Activated gamma-delta T cell treated with Interleukin-2 at 50 U/mL for 16 hours (primary cell): ENCODE measurements around the gene TSPYL2.
A peak's percentile ranks its signal among the peaks of the same experiment; 100 is the strongest.

ENCODE experiments used
- DNase-seq: peaks from one replicate; pipeline ENCODE4 v3.0.0-alpha.2; 2020

The TSPYL2 gene

GRCh38 chrX:53080628-53081580 is 1.3 kb upstream of the TSPYL2 start:
- peak; percentile 24 for DNase-seq

- no peak for DNase-seq
Measured at GRCh38 chrX:53082773-53083616, 828 bp downstream of the TSPYL2 start.

- no peak for DNase-seq
Measured at GRCh38 chrX:53084043-53084570, 1.9 kb downstream of the TSPYL2 start.

- DNase-seq: no peak
Measured at GRCh38 chrX:53084863-53085262, 2.7 kb downstream of the TSPYL2 start.

- DNase-seq: no peak
Measured at GRCh38 chrX:53085661-53086229, 3.6 kb downstream of the TSPYL2 start.

- no peak for DNase-seq
Measured at GRCh38 chrX:53086464-53086863, 4.3 kb downstream of the TSPYL2 start.

- no peak for DNase-seq
Measured at GRCh38 chrX:53087388-53087831, 5.2 kb downstream of the TSPYL2 start.

GRCh38 chrX:53088136-53088974 is 6.2 kb downstream of the TSPYL2 start:
- DNase-seq: peak; percentile 73

GRCh38 chrX:53089224-53089842 is 7.2 kb downstream of the TSPYL2 start:
- peak; percentile 25 for DNase-seq

GRCh38 chrX:53089925-53090324 is 7.8 kb downstream of the TSPYL2 start:
- DNase-seq: no peak

GRCh38 chrX:53091354-53091753 is 9.2 kb downstream of the TSPYL2 start:
- no peak for DNase-seq

- peak; percentile 72 for DNase-seq
Measured at GRCh38 chrX:53093177-53093655, 11.0 kb downstream of the TSPYL2 start.

- DNase-seq: peak; percentile 76
Measured at GRCh38 chrX:53093748-53094581, 11.8 kb downstream of the TSPYL2 start, which contains the start of gene KANTR. Gene KANTR (plus strand): TSS chrX:53094142. CDS start chrX:53124273, 30,131 bp downstream.

GRCh38 chrX:53094582-53094905 is 12.4 kb downstream of the TSPYL2 start:
- DNase-seq: no peak

- DNase-seq: no peak
Measured at GRCh38 chrX:53095796-53096195, 13.6 kb downstream of the TSPYL2 start.

- DNase-seq: no peak
Measured at GRCh38 chrX:53114864-53115549, 32.8 kb downstream of the TSPYL2 start.

- no peak for DNase-seq
Measured at GRCh38 chrX:53115550-53115874, 33.3 kb downstream of the TSPYL2 start.

GRCh38 chrX:53116101-53116500 is 33.9 kb downstream of the TSPYL2 start:
- no peak for DNase-seq

GRCh38 chrX:53122013-53122412 is 39.8 kb downstream of the TSPYL2 start:
- no peak for DNase-seq

- no peak for DNase-seq
Measured at GRCh38 chrX:53125506-53125905, 43.3 kb downstream of the TSPYL2 start.
